T-helper 2 cell treated with Interferon-gamma antibody and Interleukin-4, amounts not matched to agents 100 ng/mL and 5 ng/mL, for 36 hours (primary cell): ENCODE results near the gene TMEM178A. TPM values are rescaled to one million over a fixed set of nuclear protein-coding genes. Genes with fewer than 3 reads are reported as not detected.
"Not testable (repeated sequence)": the region's sequence is repeated elsewhere in the genome, so short reads cannot be mapped to it uniquely, and the experiment has no call there.

Experiments
- intact Hi-C: fragments of 100-400 bp; cut with micrococcal nuclease; formaldehyde crosslinking; loops from one replicate; pipeline ENCODE4 v1.15.1; 2023
- total RNA-seq: library from RNA; stranded (reverse); gene quantifications from 2 replicates; pipeline ENCODE4 v1.2.3, GENCODE V29; 2022

Gene TMEM178A
- total RNA-seq, 1 donor from 2014 or later: not detected

DNA sequence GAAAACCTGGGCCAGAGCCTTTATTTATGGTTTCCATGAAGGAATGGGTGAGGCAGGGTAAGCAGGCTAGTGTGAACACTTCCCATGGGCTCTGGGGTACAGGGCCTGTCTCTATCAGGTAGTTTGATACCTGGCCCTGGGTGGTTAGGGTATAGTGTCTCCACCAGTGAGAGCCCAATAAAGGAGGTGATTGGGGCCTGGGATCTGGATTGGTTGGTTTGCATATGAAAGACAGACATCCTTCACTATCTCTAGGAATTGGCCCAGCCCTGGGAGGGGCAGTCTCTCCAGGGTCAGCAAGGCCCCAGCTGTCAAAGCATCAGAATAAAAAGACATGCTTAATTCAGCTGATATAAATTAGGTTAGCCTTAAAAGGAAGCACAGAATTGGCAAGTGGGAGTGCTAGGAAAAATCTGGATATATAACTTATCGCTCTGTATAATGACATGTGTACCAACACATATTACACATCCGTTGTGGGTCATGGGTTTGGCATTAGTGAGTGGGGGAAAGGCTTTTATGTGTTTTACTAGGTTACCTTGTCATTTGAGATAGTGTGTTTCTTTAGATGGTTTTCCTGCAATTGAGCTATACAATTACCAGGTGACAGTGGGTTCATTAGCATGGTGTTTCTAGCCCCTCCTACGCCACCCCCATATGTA, 18.5 kb upstream of the TMEM178A start:
- intact Hi-C loops: no loop called here

- intact Hi-C loops: no loop called here
These were observed 17.1 kb upstream of the TMEM178A start for GRCh38 chr2:39648580-39648979.

GRCh38 chr2:39649511-39649910, 16.2 kb upstream of the TMEM178A start:
- intact Hi-C loops: no loop called here

GRCh38 chr2:39650468-39650867, 15.2 kb upstream of the TMEM178A start:
- intact Hi-C loops: no loop called here

GRCh38 chr2:39656215-39656614, 9.5 kb upstream of the TMEM178A start:
- intact Hi-C loops: not testable (repeated sequence)

DNA sequence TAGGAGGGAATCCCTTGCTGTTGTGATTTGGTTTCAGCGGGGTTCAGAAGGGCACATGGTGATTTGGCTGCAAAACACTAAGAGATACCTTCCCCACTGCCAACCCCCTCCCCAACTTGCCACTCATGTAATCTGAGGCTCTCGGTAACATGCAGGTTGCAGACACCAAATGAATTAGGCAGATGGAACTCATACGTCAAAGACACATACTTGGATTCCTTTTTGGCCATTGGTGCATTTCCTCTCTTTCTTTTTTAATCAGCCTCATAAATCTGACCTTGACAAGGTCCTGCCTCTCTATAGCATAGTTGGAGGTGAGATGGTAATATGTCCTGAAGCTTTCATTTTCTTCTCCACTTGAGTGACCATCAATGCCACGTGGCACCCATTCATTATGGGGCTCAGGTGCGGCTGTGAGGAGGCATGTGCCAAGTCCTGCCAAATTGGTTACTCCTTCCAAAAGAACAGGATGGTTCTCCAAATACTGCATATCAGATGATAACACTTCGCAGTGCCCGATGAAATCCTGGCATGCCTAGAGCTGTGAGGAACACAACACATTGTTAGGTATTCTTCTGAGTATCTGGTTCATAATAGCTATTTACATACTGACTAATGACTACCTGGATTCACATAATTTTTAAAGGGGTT, 8.3 kb upstream of the TMEM178A start:
- intact Hi-C loops: no loop called here

- intact Hi-C loops: no loop called here
These were observed 7.3 kb upstream of the TMEM178A start for GRCh38 chr2:39658371-39658770.

GRCh38 chr2:39659765-39660611, 5.7 kb upstream of the TMEM178A start:
- intact Hi-C loops: no loop called here

DNA sequence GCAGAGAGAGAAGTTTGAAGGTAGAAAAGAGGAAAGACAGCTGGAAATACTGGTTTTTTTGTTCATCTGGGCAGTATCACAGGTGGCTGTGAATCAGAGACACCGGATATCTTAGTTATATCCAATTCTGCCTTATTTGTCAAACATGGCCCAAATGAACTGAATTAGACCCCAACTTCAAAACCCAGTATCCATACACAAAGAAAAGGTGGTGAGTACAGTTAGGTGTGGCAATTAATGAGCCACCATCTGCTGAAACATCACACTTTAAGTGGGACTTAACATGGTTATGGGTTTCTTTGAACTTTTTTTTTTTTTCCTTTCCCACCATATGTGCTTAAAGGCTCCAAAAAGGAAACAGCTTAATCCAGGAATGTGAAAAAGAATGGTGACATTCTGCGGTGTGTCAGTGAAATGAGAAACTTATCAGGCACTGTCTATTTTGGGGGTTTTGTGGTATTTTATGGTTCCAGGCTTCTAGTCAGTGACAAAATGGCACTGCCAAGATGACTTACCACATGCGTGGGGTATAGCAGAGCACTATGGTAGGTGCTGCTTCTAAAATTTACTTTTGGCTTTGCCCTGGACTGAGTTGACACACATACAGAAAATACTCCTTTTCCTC, 5.0 kb upstream of the TMEM178A start:
- intact Hi-C loops: no loop called here

DNA sequence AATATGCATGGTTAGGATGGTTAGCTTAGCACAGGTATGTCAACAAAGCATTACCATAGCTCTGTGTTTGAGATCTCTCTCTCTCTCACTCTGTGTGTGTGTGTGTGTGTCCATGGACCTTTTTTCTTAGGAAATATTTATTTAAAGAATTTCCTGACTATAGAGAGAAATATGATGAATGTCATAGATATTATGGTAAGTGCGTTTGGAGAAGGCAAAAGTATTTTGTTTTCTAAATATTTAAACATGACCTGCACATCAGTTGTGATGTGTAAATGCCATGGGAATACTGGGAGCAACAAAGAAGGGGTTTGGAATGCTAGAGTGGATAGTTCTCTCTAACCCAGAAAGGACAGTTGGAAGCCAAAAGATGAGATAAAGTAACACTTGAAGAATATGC, 3.9 kb upstream of the TMEM178A start:
- intact Hi-C loops: no loop called here

DNA sequence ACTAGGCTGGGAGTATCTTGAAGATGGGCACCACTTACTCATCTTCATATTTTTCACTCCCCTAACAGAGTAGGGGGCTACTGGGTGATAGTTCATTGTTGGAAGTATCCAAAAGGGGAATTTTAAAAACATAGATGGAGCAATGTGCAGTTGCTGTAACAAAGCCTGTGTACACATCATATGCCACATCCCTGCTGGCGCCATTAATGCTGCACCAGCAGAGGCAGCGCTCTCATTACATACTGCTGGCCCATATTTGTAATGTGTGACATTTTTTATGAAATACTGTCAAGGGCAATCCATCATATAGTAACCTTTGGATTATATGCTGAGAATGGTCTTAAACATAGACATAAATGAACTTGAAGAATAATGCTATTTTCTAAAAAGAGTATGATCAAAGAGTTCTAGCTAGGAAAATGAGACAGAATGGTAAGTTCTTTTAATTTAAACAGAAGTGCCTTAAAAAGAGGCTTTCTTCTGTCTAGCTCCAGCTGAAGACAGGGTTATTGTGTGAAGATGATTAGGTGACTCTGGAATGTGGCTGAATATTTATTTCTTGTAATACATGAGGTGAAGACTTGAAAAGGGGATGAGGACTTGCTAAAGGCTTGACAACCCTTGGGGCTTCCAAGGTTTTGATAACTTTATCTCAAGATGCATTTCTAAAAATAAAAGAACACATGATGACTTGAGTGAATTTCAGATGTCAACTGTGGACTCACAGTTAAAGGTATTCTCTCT, 2.4 kb upstream of the TMEM178A start:
- intact Hi-C loops: no loop called here

DNA sequence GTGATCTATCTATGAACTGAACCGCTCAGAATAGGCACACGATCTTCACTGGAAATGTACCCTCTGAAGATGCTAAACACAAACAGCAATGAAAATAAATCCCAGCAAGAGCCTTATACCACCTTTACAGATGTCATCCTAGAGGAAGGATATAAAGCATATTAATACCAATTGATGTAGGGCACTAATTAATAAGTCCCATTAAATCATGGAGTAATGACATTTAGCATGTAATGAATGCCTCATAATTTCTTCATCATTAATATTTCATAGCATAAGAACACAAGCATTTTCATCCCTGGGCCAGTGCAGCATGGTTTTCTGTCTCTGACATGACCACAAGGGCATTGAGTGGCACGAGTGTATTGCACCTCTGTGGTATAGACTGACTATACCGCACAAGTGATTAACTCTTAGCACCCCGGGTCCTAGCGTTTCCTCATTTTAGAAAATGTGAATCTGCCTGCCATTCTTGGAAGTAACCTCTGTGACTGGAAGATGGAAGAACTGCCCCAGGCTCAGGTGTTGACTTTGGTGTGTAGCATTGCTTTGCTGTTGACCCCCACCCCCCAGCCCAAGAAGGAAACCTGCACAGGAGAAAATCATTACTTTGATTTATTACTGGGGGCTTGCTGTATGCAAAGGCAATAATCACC, 1.4 kb upstream of the TMEM178A start:
- intact Hi-C loops: no loop called here

DNA sequence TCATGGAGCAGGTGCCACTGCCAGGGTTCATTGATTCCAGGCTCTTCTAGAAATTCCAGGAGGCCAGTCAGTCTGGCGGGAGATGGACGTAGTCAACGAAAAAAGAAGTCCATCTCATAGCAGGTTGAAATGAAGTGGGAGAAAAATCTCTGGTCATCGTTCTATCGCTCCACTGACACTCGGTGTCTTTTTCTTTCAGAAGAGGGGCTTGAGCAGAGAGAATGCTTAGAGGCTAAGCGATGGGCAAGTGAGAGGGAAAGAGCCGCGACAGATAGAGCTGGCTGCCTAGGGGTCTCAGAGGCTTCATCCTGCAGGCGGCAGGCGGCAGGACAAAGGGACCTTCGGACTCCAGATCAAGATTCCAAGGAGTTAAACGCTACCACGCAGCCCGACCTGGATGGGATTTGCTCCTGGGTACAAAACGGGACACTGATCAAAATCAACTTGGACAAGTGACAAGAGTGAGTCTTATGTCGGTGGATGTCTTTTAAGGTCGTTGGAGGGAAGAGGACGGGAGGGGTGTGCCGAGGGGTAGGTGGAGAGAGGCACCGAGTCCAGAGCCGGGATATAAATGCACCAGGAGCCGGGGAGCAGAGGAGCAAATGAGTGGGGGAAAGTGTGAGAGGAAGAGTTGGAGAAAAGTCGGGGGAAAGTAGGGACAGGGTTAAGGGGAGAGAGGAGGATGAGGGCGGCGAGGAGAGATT, 677 bp upstream of the TMEM178A start:
- intact Hi-C loops: no loop called here

- intact Hi-C loops: no loop called here
These were observed 879 bp downstream of the TMEM178A start for GRCh38 chr2:39666491-39667101.

DNA sequence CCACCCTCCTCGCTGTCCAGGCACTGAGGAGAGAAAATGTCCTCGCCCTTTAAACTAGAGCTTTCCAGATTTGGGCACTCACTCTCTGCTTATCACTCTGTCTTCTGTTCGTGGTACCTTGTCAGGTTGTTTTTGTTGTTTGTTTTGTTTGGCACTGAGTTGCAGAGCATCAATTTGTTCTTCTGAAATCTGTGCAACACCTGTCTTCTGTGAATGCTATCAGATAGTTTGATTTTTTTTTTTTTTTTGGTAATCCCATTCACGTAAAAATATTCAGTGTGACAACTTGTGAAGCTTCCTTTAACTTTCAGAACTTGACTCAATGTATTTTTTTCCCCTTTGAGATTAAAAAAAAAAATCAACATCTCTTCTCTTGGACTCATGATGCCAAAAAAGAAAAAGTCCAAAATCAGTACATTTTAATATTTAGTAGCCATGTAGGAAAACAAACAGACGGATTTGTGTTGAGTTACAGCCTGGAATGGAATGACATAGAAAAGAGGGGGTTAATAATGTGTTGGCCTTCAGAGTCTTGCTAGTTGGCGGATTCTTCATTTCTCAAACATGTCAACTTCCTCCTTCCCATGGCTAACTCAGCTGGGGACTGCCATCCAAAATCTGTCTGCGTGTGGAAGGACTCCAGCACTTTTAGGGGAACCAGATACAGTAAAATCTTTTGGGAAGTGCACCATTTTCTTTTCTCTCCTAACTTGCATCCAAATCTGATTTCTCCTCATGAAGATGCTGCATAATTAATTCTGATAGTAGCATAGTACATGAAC, 1.6 kb downstream of the TMEM178A start:
- intact Hi-C loops: no loop called here

DNA sequence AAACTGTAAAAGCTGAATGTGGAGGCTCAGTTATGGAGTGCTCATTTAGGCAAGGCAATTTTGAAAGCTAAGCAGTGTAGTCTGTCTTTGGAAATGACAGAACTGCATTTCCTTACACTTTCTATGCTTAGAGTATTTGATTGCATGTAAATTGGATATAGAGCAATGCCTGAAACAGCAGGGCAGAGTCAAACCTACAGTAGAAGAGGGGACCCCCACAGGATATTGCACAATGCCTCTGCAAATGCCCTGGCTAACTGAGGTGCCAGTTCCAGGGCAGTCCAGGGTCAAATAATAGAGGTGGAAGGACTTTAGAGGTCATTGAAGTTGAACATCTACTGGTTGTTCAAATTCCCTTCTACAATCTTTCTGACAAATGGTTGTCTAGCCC, 2.2 kb downstream of the TMEM178A start:
- intact Hi-C loops: no loop called here

GRCh38 chr2:39668576-39669080, 2.9 kb downstream of the TMEM178A start:
- intact Hi-C loops: no loop called here

DNA sequence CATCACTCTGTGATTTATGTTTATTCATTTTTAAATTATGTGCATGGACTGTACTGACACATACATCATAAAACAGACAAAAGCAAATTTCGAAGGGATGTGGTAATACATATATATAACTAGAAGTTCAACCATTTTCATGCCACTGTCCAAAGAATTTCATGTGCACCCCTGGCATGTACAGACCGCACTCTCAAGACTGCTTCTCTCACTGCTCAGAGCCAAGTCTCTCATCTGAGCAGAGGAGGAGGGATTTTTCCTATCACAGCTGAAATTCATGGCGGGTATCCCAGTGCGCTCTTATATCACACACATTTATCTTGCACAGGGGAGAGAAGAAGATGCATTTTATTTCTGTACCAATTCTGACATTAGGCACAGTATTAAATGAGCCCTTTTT, 5.9 kb downstream of the TMEM178A start:
- intact Hi-C loops: no loop called here

GRCh38 chr2:39673018-39673417, 7.3 kb downstream of the TMEM178A start:
- intact Hi-C loops: no loop called here
